SJSA1 (cell line): Measurements from ENCODE around the gene RECQL5. TPM values are rescaled to one million over a fixed set of nuclear protein-coding genes. Genes with fewer than 3 reads are reported as not detected.
A peak's percentile ranks its signal among the peaks of the same experiment; 100 is the strongest.

ENCODE experiments used
- DNase-seq, 2 experiments: peaks; one replicate each; pipeline ENCODE4 v3.0.0-alpha.2; 2015 to 2020; ENCODE audit warnings: low spot score in 2 of 2, low read depth in 1 of 2
- H3K27ac ChIP-seq: fragments of 250-450 bp; sonication (Bioruptor Pico); 2 replicates; pipeline ENCODE4 v1.5.1; 2020; ENCODE audit warnings: mild to moderate bottlenecking, moderate library complexity
- H3K27me3 ChIP-seq: fragments of 250-450 bp; sonication (Bioruptor Pico); replicated peaks from 2 replicates; pipeline ENCODE4 v1.5.1; 2020; ENCODE audit warnings: mild to moderate bottlenecking, moderate library complexity
- H3K36me3 ChIP-seq: fragments of 250-450 bp; sonication (Bioruptor Pico); 2 replicates; pipeline ENCODE4 v1.5.1; 2020; ENCODE audit warnings: mild to moderate bottlenecking
- H3K4me1 ChIP-seq: fragments of 250-450 bp; sonication (Bioruptor Pico); replicated peaks from 2 replicates; pipeline ENCODE4 v1.6.1; 2021; ENCODE audit warnings: mild to moderate bottlenecking
- H3K4me3 ChIP-seq: fragments of 250-450 bp; sonication (Bioruptor Pico); 2 replicates; pipeline ENCODE4 v1.5.1; 2020; ENCODE audit warnings: mild to moderate bottlenecking
- H3K9me3 ChIP-seq: fragments of 250-450 bp; sonication (Bioruptor Pico); replicated peaks from 2 replicates; pipeline ENCODE4 v1.5.1; 2020; ENCODE audit warnings: mild to moderate bottlenecking
- total RNA-seq: library from RNA; depleted of rRNA; stranded (reverse); fragments of >200 nt; shearing (Covaris generic); gene quantifications from 2 replicates; pipeline ENCODE4 v1.2.3, GENCODE V29; 2014

The RECQL5 gene
- total RNA-seq, 1 experiment from 2014 or later, result 15.7 TPM

DNA sequence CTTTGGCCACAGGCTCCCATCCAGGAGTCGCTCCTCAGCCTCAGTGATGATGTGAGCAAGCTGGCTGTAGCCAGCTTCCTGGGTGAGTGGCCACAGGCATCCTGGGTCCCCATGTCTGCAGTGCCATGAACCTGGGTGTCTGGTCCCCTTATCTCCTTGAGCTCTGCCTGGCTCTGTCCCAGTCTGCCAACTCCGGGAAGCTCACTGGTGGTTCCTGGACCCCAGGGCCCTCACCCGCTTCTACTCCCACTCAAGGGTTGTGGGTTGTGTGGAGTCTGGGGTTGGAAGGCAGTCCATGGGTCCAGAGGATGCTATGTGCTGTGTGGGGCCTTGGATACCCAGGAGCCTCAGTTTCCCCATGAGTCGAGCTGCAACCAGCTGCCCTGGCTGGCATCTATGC is 45.5 kb downstream of the RECQL5 start:
- DNase-seq, result no peak
- H3K27ac ChIP-seq, result no peak overlapping the region
- H3K9me3 ChIP-seq, result no peaks in the 10 kb centered on the region
- no peak overlapping the region for H3K4me3 ChIP-seq
- H3K27me3 ChIP-seq, result 0 out of 2 replicates have a peak, but pooled peaks cover 4% of the 10 kb centered on the region
- no peaks in the 10 kb centered on the region for H3K4me1 ChIP-seq
- H3K36me3 ChIP-seq, result no peaks in the 10 kb centered on the region; the same call in 1 of the 2 replicates

DNA sequence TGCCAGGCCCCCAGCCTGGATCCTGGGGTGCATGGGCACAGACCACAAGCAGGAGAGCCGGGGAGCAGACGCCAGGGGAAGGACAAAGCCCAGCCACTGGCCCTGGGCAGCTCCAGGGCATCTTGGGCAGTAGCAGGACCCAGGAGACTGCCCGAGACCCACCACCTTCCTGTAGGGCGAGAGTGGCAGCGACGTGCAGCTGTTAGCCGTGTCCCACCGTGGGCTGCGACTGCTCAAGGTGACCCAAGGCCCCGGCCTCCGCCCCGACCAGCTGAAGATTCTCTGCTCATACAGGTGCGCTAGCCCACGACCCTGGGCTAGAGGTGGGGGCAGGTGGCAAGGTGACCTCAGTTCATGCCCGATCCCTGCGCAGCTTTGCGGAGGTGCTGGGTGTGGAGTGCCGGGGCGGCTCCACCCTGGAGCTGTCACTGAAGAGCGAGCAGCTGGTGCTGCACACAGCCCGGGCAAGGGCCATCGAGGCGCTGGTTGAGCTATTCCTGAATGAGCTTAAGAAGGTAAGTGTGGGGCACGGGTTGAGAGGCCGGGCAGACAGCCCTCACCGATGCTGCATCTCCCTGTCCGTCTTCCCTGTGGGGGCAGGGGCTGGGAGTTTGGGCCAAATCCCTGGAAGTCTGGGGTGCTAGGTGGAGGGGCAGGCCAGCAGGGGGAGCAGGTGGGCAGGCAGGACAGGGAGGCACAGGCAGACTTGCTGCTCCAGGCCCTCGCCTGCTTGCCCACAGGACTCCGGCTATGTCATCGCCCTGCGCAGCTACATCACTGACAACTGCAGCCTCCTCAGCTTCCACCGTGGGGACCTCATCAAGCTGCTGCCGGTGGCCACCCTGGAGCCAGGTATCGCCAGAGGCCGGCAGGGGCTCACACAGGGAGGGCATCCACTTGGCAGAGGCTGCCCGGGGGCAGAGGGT is 47.2 kb downstream of the RECQL5 start:
- no peaks in the 10 kb centered on the region for H3K9me3 ChIP-seq
- no peaks in the 10 kb centered on the region for H3K36me3 ChIP-seq
- H3K27ac ChIP-seq, result no peak overlapping the region
- H3K27me3 ChIP-seq, result 0 out of 2 replicates have a peak, but pooled peaks cover 4% of the 10 kb centered on the region
- no peak overlapping the region for H3K4me3 ChIP-seq
- no peaks in the 10 kb centered on the region for H3K4me1 ChIP-seq
- peak; percentile 41 to 81 for DNase-seq

DNA sequence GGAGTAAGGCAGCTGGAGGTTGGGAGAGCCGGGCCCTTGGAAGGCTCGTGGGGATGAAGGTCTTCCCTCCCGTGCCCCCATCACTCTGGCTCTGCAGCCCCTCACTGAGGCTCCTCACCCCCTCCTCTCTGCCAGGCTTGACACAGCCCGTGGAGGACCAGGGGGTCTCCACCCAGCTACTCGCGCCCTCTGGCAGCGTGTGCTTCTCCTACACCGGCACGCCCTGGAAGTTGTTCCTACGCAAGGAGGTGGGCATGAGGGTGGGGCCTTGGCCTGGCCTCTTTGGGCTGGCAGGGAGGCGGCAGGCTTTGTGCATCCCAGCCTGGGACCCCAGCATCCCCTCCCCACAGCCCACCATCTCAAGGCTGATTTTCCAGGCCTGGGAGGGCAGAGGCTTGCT is 49.3 kb downstream of the RECQL5 start:
- H3K27me3 ChIP-seq, result 0 out of 2 replicates have a peak, but pooled peaks cover 4% of the 10 kb centered on the region
- no peak overlapping the region for H3K27ac ChIP-seq
- no peak overlapping the region for H3K4me3 ChIP-seq
- no peaks in the 10 kb centered on the region for H3K9me3 ChIP-seq
- no peaks in the 10 kb centered on the region for H3K36me3 ChIP-seq
- no peak for DNase-seq
- no peaks in the 10 kb centered on the region for H3K4me1 ChIP-seq

DNA sequence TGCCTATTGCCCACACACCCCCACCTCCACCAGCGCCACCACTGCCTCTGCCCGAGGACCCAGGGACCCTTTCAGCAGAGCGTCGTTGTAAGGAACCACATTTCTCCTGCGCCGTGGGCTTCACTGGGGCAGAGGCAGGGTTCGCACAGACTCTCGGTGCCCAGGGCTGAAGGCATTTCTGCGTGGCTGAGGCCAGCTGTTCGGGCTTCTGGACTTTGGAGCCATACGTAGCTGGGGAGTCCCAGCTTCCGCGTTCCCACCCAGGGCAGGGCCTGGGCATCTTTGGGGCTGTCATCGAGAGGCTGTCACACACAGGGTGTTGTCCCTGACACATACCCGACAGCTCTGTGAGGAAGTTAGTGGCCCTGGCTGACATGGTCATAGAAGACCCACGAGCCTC is 49.7 kb downstream of the RECQL5 start:
- H3K9me3 ChIP-seq, result no peaks in the 10 kb centered on the region
- H3K27me3 ChIP-seq, result 0 out of 2 replicates have a peak, but pooled peaks cover 4% of the 10 kb centered on the region
- no peak for DNase-seq
- H3K27ac ChIP-seq, result no peak overlapping the region
- no peaks in the 10 kb centered on the region for H3K36me3 ChIP-seq
- H3K4me3 ChIP-seq, result no peak overlapping the region
- H3K4me1 ChIP-seq, result no peaks in the 10 kb centered on the region

DNA sequence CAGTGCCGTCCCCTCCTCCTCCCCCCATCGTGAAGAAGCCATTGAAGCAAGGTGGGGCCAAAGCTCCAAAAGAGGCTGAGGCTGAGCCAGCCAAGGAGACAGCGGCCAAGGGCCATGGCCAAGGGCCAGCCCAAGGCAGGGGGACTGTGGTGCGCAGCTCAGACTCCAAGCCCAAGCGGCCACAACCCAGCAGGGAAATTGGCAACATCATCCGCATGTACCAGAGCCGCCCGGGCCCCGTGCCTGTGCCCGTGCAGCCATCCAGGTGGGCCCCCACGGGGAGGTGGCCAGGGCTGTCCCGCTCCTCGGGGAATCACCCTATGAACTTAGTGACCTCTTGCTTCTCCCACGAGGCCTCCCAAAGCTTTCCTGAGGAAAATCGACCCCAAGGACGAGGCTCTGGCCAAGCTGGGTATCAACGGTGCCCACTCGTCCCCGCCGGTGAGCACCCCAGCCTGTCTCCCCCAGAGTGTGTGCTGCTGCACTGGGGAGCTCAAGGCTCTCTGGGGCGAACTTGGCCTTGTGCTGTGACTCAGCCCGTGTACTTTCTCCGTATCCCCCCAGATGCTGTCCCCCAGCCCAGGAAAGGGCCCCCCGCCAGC is 50.3 kb downstream of the RECQL5 start:
- H3K4me1 ChIP-seq, result no peaks in the 10 kb centered on the region
- 0 out of 2 replicates have a peak, but pooled peaks cover 4% of the 10 kb centered on the region for H3K27me3 ChIP-seq
- H3K4me3 ChIP-seq, result no peak overlapping the region
- no peaks in the 10 kb centered on the region for H3K36me3 ChIP-seq
- no peak for DNase-seq
- H3K9me3 ChIP-seq, result no peaks in the 10 kb centered on the region
- no peak overlapping the region for H3K27ac ChIP-seq

DNA sequence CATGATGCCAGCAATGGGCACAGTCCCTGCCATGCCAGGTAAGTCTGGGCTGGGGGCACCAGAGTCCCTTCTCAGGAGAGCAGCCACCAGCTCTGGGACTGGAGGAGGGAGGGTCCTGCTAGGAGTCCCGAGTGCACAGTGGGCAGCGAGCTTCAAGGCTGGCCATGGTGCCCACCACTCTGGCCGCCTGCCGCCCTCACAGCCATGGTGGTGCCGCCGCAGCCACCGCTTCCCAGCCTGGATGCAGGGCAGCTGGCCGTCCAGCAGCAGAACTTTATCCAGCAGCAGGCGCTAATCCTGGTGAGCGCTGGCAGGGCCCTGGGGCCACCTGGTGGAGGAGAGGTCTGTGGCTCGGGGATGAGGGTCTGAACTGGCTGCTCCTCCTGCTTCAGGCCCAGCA is 51.7 kb downstream of the RECQL5 start:
- Histone ChIP-seq H3K4me3 (no peak overlapping the region), H3K27me3 (0 out of 2 replicates have a peak, but pooled peaks cover 4% of the 10 kb centered on the region), H3K27ac (no peak overlapping the region), H3K9me3 (no peaks in the 10 kb centered on the region), H3K4me1 (no peaks in the 10 kb centered on the region), H3K36me3 (no peaks in the 10 kb centered on the region)
- no peak for DNase-seq

DNA sequence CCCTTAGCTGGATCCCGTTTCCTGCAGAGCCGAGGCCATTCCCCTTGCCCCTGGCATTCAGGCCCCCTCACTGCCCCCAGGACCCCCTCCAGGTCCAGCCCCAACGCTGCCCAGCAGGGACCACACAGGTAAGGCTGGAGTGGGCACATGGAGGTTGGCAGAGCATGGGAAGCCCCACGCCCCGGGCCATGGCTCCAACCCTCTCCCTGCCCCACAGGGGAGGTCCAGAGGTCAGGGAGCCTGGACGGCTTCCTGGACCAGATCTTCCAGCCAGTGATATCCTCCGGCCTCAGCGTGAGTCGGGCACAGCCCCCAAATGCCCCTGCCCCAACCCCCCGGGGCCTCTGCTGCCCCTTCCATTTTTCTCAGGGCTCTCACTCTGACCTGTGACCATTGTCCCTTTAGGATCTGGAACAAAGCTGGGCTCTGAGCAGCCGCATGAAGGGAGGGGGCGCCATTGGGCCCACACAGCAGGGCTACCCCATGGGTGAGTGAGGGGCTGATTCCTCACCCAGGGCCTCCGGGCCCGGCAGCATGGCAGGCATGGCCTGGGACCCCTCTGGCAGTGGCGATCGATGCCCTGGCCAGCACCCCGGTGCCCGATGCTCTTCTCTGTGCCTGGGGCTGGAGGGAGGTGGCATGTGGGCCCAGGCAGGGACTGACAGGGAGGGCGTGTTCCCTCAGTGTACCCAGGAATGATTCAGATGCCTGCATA is 52.2 kb downstream of the RECQL5 start:
- Histone ChIP-seq H3K9me3 (no peaks in the 10 kb centered on the region), H3K4me3 (no peak overlapping the region), H3K4me1 (no peaks in the 10 kb centered on the region), H3K27ac (no peak overlapping the region), H3K27me3 (0 out of 2 replicates have a peak, but pooled peaks cover 2% of the 10 kb centered on the region), H3K36me3 (no peaks in the 10 kb centered on the region)
- DNase-seq, result no peak

DNA sequence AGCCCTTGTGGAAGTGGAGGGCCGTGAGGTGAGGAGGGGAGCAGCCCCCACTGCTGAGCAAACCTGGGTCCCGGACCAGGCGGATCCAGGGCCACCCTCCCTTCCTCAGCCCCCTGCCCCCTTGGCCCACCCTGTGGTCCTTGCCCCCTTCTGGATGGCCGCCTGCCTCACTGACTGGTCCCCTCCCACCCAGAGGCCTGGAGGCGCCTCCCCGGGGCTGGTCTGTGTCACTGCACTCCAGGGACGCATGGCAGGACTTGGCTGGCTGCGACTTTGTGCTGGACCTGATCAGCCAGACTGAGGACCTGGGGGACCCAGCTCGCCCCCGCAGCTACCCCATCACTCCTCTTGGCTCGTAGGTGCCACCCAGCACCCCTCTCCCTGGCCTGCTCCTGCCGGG is 52.9 kb downstream of the RECQL5 start:
- no peaks in the 10 kb centered on the region for H3K4me1 ChIP-seq
- no peak overlapping the region for H3K4me3 ChIP-seq
- no peaks in the 10 kb centered on the region for H3K9me3 ChIP-seq
- no peaks in the 10 kb centered on the region for H3K27me3 ChIP-seq
- H3K36me3 ChIP-seq, result no peaks in the 10 kb centered on the region
- H3K27ac ChIP-seq, result no peak overlapping the region
- no peak for DNase-seq

DNA sequence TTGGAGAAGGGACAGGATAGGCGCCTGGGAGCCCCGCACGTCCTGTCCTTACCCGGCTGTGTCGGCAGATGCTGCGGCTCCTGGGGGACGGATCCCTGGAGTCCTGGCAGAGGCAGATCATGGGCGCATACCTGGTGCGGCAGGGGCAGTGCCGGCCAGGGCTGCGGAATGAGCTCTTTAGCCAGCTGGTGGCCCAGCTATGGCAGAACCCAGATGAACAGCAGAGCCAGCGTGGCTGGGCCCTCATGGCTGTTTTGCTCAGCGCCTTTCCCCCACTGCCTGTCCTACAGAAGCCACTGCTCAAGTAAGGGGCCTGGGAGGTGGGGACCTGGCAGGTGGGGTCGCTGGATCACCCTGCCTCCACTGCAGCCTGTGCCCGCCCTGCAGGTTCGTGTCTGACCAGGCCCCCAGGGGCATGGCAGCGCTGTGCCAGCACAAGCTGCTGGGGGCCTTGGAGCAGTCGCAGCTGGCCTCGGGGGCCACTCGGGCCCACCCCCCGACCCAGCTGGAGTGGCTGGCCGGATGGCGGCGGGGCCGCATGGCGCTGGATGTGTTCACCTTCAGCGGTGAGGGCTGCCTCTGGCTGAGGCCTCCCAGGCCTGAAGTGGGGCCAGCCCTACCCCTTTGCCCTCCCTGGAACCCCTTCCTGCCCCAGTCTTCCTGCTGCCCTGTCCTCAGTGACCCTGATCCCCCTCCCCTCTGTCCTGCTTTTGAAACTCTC is 53.9 kb downstream of the RECQL5 start:
- H3K36me3 ChIP-seq, result no peaks in the 10 kb centered on the region
- DNase-seq, result no peak
- H3K27ac ChIP-seq, result no peak overlapping the region
- no peaks in the 10 kb centered on the region for H3K9me3 ChIP-seq
- H3K27me3 ChIP-seq, result no peaks in the 10 kb centered on the region
- no peaks in the 10 kb centered on the region for H3K4me1 ChIP-seq
- H3K4me3 ChIP-seq, result no peak overlapping the region

DNA sequence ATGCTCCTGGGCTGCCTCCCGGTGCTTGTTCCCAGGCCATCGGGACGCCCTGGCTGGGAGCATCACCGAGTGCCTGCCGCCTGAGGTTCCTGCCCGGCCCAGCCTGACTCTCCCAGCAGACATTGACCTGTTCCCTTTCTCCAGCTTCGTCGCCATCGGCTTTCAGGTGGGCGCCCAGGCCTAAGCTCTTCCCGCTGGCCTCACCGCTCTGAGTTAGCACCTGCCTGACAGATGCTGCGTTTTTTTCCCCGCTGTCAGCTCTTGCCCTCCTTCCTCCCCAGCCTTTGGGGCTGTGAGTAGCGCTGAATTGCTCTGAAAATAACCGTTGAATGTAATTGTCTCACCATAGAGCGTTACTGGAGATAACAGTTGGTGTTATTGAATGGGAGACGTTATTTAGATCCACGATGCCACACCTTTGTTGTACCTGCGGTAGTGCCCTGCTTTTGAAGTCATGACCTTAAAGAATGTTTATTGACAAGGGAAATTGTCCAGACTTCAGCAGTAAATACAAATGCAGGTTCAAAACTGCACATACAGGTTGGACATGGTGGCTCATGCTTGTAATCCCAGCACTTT is 55.0 kb downstream of the RECQL5 start:
- Histone ChIP-seq H3K27me3 (no peaks in the 10 kb centered on the region), H3K9me3 (no peaks in the 10 kb centered on the region)

DNA sequence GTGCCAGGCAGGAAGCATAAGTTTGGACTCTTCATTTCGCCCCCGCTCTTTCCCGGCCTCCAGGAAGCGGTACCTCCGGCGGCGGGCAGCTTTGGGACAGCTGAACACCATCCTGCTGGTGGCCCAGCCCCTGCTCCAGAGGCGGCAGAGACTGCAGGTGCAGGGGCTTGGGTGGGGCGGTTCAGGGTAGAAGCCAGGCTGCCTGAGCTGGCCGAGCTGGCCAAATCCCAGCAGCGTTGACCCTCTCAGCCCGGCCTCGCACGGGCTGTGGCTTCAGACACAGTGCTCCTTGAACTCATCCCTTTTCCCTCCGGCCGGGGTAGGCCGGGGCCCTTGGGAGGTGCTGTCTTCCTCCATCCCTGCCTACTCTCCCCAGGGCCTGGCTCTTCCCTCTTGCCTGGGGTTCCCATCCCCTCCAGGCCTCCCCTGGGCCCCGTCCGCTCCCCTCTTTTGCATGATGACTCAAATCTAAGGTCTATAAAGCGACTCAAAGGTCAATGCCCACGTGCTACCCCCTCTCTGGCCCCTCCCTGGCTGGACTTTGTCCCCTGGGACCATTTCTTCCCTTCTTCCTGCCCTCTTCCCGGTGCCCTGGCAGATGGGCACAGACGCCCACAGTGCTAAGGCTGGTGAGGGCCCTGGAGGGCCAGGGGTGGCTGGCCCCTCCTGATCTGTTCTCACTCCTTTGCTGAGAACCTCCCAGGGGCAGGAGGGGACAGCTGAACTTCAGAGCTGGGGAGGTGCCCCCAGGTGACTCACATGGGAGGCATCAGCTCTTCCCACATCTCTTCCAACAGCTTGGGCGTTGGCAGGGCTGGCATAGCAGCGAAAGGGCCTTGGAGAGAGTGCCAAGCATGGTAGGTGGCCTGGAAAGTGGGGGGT is 56.6 kb downstream of the RECQL5 start:
- Histone ChIP-seq H3K4me1 (no peaks in the 10 kb centered on the region), H3K27me3 (no peaks in the 10 kb centered on the region), H3K27ac (no peak overlapping the region), H3K4me3 (no peak overlapping the region), H3K9me3 (no peaks in the 10 kb centered on the region), H3K36me3 (no peaks in the 10 kb centered on the region)
- DNase-seq, result no peak

More for the DNA sequence above, 55.0 kb downstream of the RECQL5 start:
- DNase-seq, result no peak
- no peaks in the 10 kb centered on the region for H3K36me3 ChIP-seq
- no peak overlapping the region for H3K4me3 ChIP-seq
- H3K4me1 ChIP-seq, result no peaks in the 10 kb centered on the region
- no peak overlapping the region for H3K27ac ChIP-seq

DNA sequence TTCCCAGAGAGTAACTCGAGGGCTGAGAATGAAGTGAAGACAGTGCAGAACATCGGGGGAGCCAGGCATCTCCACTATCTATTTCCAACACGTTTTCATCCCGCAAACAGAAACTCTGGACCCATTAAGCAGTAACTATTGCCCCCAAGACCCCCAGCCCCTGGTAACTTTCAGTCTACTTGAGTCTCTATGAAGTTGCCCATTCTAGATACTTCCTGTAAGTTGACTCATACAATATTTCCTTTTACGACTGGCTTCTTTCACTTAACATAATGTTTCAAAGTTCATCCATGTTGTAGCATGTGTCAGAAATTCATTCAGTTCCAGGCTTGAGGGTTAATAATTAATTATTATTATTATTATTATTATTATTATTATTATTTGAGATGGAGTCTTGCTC is 59.9 kb downstream of the RECQL5 start:
- no peaks in the 10 kb centered on the region for H3K27me3 ChIP-seq
- H3K9me3 ChIP-seq, result no peaks in the 10 kb centered on the region
- DNase-seq, result no peak
- no peak overlapping the region for H3K27ac ChIP-seq
- no peak overlapping the region for H3K4me3 ChIP-seq
- H3K36me3 ChIP-seq, result no peaks in the 10 kb centered on the region
- no peaks in the 10 kb centered on the region for H3K4me1 ChIP-seq
